Adrenal gland (tissue), 5 donors: Measurements from ENCODE around the gene HOXA5.

Source experiments
- POLR2A ChIP-seq, 2 donors: fragments of 450-650 bp; IDR thresholded peaks; one replicate each; pipeline ENCODE4 v1.6.1; 2017; ENCODE audit warnings: antibody characterized with exemption in 2 of 2, mild to moderate bottlenecking in 2 of 2, moderate library complexity in 1 of 2
- TF ChIP-seq, protein P1 (sequence below), 6 experiments: fragments of 450-650 bp in 4 of 6; fragments of 200-600 bp in 2 of 6; sonication (generic) in 1 of 6; IDR thresholded peaks; 1 replicate in 5 of 6; 2 replicates in 1 of 6; pipeline versions ENCODE4 v1.5.1 to v1.8.0; 2016 to 2021; ENCODE audit warnings: antibody characterized with exemption in 6 of 6, mild to moderate bottlenecking in 2 of 6, moderate library complexity in 1 of 6
- donor health status: DM: no; HTN: no; CAD: no.

GRCh38 chr7:27132978-27133377 is 10.5 kb downstream of the HOXA5 start:
- TF ChIP-seq, protein P1, sequence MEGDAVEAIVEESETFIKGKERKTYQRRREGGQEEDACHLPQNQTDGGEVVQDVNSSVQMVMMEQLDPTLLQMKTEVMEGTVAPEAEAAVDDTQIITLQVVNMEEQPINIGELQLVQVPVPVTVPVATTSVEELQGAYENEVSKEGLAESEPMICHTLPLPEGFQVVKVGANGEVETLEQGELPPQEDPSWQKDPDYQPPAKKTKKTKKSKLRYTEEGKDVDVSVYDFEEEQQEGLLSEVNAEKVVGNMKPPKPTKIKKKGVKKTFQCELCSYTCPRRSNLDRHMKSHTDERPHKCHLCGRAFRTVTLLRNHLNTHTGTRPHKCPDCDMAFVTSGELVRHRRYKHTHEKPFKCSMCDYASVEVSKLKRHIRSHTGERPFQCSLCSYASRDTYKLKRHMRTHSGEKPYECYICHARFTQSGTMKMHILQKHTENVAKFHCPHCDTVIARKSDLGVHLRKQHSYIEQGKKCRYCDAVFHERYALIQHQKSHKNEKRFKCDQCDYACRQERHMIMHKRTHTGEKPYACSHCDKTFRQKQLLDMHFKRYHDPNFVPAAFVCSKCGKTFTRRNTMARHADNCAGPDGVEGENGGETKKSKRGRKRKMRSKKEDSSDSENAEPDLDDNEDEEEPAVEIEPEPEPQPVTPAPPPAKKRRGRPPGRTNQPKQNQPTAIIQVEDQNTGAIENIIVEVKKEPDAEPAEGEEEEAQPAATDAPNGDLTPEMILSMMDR (IDR thresholded peaks at IDR 0.05) = no peak
- no peak for TF ChIP-seq POLR2A (IDR thresholded peaks at IDR 0.05)
